Keratinocyte (primary cell): ENCODE data around the gene ARHGAP18. TPM values are rescaled to one million over a fixed set of nuclear protein-coding genes. Genes with fewer than 3 reads are reported as not detected.
A peak's percentile ranks its signal among the peaks of the same experiment; 100 is the strongest.

Experiments used
- DNase-seq: peaks from one replicate; pipeline ENCODE4 v3.0.0-alpha.2; 2011; ENCODE audit warnings: low read depth, missing footprints, low spot score
- FAIRE-seq: peaks from 2 replicates; lab custom pipeline; 2011; peaks lifted over from hg19 to GRCh38; lab: Jason Lieb, UNC
- H2AFZ ChIP-seq: 2 replicates; pipeline ENCODE4 v1.6.0; 2012; ENCODE audit warnings: low read length, control low read depth, inconsistent platforms; ENCODE audit not compliant: control insufficient read depth
- H3K27ac ChIP-seq: 2 replicates; pipeline ENCODE4 v1.5.1; 2011; ENCODE audit warnings: low read length; ENCODE audit not compliant: control insufficient read depth, insufficient read depth
- H3K27me3 ChIP-seq: 3 replicates; pipeline ENCODE4 v1.6.0; 2011; ENCODE audit warnings: low read length; ENCODE audit not compliant: control insufficient read depth, insufficient read depth; ENCODE audit errors: extremely low read depth
- H3K36me3 ChIP-seq, 2 experiments: 2 replicates in 1 of 2; 3 replicates in 1 of 2; pipeline ENCODE4 v1.5.1; 2011; ENCODE audit warnings: low read length in 2 of 2, mild to moderate bottlenecking in 1 of 2; ENCODE audit not compliant: control insufficient read depth in 2 of 2, insufficient read depth in 2 of 2; ENCODE audit errors: extremely low read depth in 1 of 2
- H3K4me1 ChIP-seq: 3 replicates; pipeline ENCODE4 v1.5.1; 2011; ENCODE audit warnings: low read length; ENCODE audit not compliant: control insufficient read depth, insufficient read depth; ENCODE audit errors: extremely low read depth
- H3K4me2 ChIP-seq: 3 replicates; pipeline ENCODE4 v1.6.0; 2011; ENCODE audit warnings: low read depth, low read length; ENCODE audit not compliant: control insufficient read depth, insufficient read depth; ENCODE audit errors: extremely low read depth
- H3K4me3 ChIP-seq, 3 experiments: fragments of 200-600 bp in 1 of 3; sonication (generic) in 1 of 3; 2 replicates in 2 of 3; 3 replicates in 1 of 3; pipeline ENCODE4 v1.5.1; 2011 to 2016; ENCODE audit warnings: low read length in 3 of 3, mild to moderate bottlenecking in 3 of 3, control low read depth in 2 of 3, inconsistent platforms in 1 of 3, low read depth in 1 of 3, mixed read lengths in 1 of 3, mixed run types in 1 of 3, moderate library complexity in 1 of 3; ENCODE audit not compliant: control insufficient read depth in 2 of 3, insufficient read depth in 2 of 3; ENCODE audit errors: extremely low read depth in 1 of 3
- H3K79me2 ChIP-seq: 2 replicates; pipeline ENCODE4 v1.6.0; 2012; ENCODE audit warnings: low read length; ENCODE audit not compliant: control insufficient read depth, insufficient read depth
- H3K9ac ChIP-seq: 3 replicates; pipeline ENCODE4 v1.6.0; 2011; ENCODE audit warnings: low read length; ENCODE audit not compliant: control insufficient read depth, insufficient read depth; ENCODE audit errors: extremely low read depth
- H3K9me1 ChIP-seq: 3 replicates; pipeline ENCODE4 v1.6.0; 2011; ENCODE audit warnings: low read length; ENCODE audit not compliant: control insufficient read depth, insufficient read depth; ENCODE audit errors: extremely low read depth
- H3K9me3 ChIP-seq: 2 replicates; pipeline ENCODE4 v1.5.1; 2012; ENCODE audit warnings: low read depth, low read length; ENCODE audit not compliant: control insufficient read depth
- H4K20me1 ChIP-seq: 3 replicates; pipeline ENCODE4 v1.6.0; 2011; ENCODE audit warnings: low read length; ENCODE audit not compliant: control insufficient read depth, insufficient read depth; ENCODE audit errors: extremely low read depth
- EZH2 ChIP-seq: IDR thresholded peaks from one replicate; pipeline ENCODE4 v1.6.1; 2012; ENCODE audit warnings: inconsistent platforms, mild to moderate bottlenecking, low read length, moderate library complexity
- dilution Hi-C: fragments of 300-500 bp; cut with MboI; formaldehyde crosslinking; loops from one replicate; pipeline ENCODE4 v1.7.0; 2020; ENCODE audit warnings: low sequenced_read_pairs; ENCODE audit not compliant: extremely low pct_ligation_motif_present
- polyA plus RNA-seq, 5 experiments: library from polyadenylated mRNA; depleted of rRNA in 3 of 5; stranded (reverse) in 3 of 5; stranded (forward) in 1 of 5; unstranded in 1 of 5; fragments of >200 nt; gene quantifications; 1 replicate in 1 of 5; 2 replicates in 3 of 5; 3 replicates in 1 of 5; pipeline versions ENCODE4 v1.2.1 to v1.2.3, GENCODE V29; 2011 to 2012; ENCODE audit warnings: missing spikeins in 2 of 5, low read depth in 1 of 5, low replicate concordance in 1 of 5
- TF ChIP-seq, protein P1 (sequence below), 3 experiments: IDR thresholded peaks in 1 of 3; conservative IDR thresholded peaks in 1 of 3; optimal IDR thresholded peaks in 1 of 3; 2 replicates in 2 of 3; 3 replicates in 1 of 3; pipeline versions ENCODE3 to v1.5.1; 2011; ENCODE audit warnings: low read length in 3 of 3, mild to moderate bottlenecking in 3 of 3, moderate library complexity in 2 of 3, control low read depth in 1 of 3, inconsistent platforms in 1 of 3; ENCODE audit not compliant: insufficient read depth in 2 of 3; ENCODE audit errors: extremely low read depth in 1 of 3

The ARHGAP18 gene
- polyA plus RNA-seq, 1 donor (not counting 4 experiments of a cell fraction or from before 2014, with no cell fraction given), result 17.7 TPM

DNA sequence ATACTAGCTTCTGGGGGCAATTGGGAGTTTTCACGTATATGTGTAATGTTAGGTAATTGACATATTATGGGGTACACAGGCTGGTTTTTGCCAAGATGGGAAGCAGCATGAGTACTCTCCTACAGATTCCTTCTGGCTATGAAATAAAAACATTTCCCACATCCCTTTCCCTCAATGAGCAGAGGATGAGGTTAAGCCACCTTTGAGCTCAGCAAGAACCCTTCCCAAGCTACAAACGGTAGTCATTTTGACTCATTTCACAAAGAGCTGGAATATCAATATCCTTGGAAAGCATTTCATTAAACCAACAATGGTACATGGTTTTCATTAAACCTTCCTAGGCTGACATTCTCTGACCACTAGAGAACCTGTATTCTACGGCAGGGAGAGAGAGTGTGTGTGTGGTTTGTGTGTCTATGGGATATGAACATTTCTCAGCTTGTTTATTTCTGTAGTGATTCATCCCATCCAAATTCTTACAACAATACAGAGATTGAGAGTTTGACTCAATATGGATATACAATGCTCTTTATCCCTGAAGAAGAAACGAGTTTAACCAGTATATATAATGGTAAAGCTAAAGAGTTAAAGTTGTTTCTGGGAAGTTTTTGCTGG lies 119.5 kb downstream of the ARHGAP18 start:
- Histone ChIP-seq H3K4me2 (no peak overlapping the region), H3K9ac (no peak overlapping the region)

DNA sequence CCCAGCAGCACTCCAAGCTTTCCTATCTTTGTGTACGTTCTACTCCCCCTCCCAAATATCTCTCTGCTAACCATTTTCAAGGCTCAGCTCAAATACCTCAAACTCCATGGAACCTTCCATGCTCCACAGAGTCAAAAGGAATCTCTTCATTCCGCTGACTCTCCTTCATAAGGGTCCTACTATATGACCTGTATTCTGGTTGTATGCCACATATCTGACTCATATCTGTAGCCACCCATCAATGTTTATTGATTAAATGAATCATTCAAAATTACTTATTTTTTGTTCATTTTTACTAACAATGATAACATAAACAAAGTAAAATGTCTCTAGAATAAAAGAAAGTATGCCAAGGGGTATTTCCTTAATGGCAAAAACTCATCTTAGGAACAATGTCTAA lies 123.2 kb downstream of the ARHGAP18 start:
- H3K36me3 ChIP-seq, result peaks cover 2 to 4% of the 10 kb centered on the region in 2 experiments

More for the DNA sequence above, 119.5 kb downstream of the ARHGAP18 start:
- Histone ChIP-seq H3K27ac (peak overlapping the region; percentile 36), H4K20me1 (no peaks in the 10 kb centered on the region), H3K36me3 (peaks cover 0 to 2% of the 10 kb centered on the region in 2 experiments), H3K4me1 (peaks cover 17% of the 10 kb centered on the region), H3K4me3 (no peak overlapping the region), H3K79me2 (no peaks in the 10 kb centered on the region), H3K27me3 (no peaks in the 10 kb centered on the region), H3K9me3 (no peaks in the 10 kb centered on the region), H3K9me1 (no peaks in the 10 kb centered on the region), H2AFZ (no peak overlapping the region)
- dilution Hi-C loops, result no loop called here
- DNase-seq, result no peak
- TF ChIP-seq EZH2, result no peak
- TF ChIP-seq, protein P1, sequence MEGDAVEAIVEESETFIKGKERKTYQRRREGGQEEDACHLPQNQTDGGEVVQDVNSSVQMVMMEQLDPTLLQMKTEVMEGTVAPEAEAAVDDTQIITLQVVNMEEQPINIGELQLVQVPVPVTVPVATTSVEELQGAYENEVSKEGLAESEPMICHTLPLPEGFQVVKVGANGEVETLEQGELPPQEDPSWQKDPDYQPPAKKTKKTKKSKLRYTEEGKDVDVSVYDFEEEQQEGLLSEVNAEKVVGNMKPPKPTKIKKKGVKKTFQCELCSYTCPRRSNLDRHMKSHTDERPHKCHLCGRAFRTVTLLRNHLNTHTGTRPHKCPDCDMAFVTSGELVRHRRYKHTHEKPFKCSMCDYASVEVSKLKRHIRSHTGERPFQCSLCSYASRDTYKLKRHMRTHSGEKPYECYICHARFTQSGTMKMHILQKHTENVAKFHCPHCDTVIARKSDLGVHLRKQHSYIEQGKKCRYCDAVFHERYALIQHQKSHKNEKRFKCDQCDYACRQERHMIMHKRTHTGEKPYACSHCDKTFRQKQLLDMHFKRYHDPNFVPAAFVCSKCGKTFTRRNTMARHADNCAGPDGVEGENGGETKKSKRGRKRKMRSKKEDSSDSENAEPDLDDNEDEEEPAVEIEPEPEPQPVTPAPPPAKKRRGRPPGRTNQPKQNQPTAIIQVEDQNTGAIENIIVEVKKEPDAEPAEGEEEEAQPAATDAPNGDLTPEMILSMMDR (optimal IDR thresholded peaks at IDR 0.05 in 1 of 3, IDR thresholded peaks at IDR 0.05 in 1 of 3, conservative IDR thresholded peaks at IDR 0.05 in 1 of 3; ENCODE audit: extremely low read depth in 1 of 3, insufficient read depth in 2 of 3, low read length in 3 of 3), result no peak
- peak; percentile 68 for FAIRE-seq

More for the DNA sequence above, 123.2 kb downstream of the ARHGAP18 start:
- no peak overlapping the region for H3K9ac ChIP-seq
- H4K20me1 ChIP-seq, result no peaks in the 10 kb centered on the region
- no peaks in the 10 kb centered on the region for H3K9me3 ChIP-seq
- no peak overlapping the region for H3K27ac ChIP-seq
- no peaks in the 10 kb centered on the region for H3K79me2 ChIP-seq
- no peak for DNase-seq
- dilution Hi-C loops, result no loop called here
- H3K27me3 ChIP-seq, result no peaks in the 10 kb centered on the region
- no peak overlapping the region for H2AFZ ChIP-seq
- H3K9me1 ChIP-seq, result no peaks in the 10 kb centered on the region
- H3K4me3 ChIP-seq, result no peak overlapping the region
- peaks cover 10% of the 10 kb centered on the region for H3K4me1 ChIP-seq
- H3K4me2 ChIP-seq, result no peak overlapping the region
- TF ChIP-seq, protein P1 (optimal IDR thresholded peaks at IDR 0.05 in 1 of 3, IDR thresholded peaks at IDR 0.05 in 1 of 3, conservative IDR thresholded peaks at IDR 0.05 in 1 of 3; ENCODE audit: extremely low read depth in 1 of 3, insufficient read depth in 2 of 3, low read length in 3 of 3), result no peak
- TF ChIP-seq EZH2, result no peak
- no peak for FAIRE-seq
